Activated gamma-delta T cell treated with anti-CD3 and anti-CD28 coated beads, Interleukin-2, amount 50 U/mL, for 16 hours (primary cell): ENCODE results near the gene SETD2.
"Not testable (repeated sequence)": the region's sequence is repeated elsewhere in the genome, so short reads cannot be mapped to it uniquely, and the experiment has no call there.

Source experiments
- DNase-seq: peaks from one replicate; pipeline ENCODE4 v3.0.0-alpha.2; 2020; ENCODE audit warnings: low read depth

Gene SETD2

GRCh38 chr3:47149339-47149933 is 14.5 kb downstream of the SETD2 start:
- DNase-seq, result no peak

DNA sequence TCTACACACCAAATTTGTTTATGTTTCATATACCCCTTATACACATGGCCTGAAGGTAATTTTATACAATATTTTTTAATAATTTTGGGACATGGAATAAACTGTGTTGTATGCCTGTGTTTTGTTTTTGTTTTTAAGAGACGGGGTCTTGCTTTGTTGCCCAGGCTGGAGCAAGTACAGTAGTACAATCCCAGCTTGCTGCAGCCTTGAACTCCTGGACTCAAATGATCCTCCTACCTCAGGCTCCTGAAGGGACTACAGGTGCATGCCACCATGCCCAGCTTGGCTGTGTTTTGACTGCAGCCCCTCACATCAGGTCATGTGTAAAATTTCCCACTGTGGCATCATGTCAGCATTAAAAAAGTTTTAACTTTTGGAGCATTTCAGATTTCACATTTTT is 18.6 kb downstream of the SETD2 start:
- DNase-seq, result no peak

GRCh38 chr3:47143068-47143467 is 20.8 kb downstream of the SETD2 start:
- DNase-seq, result no peak

GRCh38 chr3:47142536-47142935 is 21.4 kb downstream of the SETD2 start:
- DNase-seq, result not testable (repeated sequence)

DNA sequence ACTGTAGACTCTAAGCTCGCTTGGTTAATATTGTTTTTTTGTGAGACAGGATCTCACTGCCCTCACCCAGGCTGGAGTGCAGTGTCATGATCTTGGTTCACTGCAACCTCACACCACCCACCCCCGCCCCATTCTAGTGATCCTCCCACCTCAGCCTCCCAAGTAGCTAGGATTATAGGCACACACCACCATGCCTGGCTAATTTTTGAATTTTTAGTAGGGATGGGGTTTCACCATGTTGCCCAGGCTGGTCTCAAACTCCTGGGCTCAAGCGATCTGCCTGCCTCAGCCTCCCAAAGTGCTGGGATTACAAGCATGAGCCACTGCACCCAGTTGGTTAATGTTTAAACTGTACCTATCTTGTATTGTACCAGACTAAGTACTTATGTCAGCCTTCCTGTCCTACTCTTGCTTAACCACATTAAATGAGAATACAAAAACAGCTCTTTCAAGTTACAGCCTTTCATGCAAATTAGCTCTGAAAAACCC is 22.9 kb downstream of the SETD2 start:
- DNase-seq, result not testable (repeated sequence)

DNA sequence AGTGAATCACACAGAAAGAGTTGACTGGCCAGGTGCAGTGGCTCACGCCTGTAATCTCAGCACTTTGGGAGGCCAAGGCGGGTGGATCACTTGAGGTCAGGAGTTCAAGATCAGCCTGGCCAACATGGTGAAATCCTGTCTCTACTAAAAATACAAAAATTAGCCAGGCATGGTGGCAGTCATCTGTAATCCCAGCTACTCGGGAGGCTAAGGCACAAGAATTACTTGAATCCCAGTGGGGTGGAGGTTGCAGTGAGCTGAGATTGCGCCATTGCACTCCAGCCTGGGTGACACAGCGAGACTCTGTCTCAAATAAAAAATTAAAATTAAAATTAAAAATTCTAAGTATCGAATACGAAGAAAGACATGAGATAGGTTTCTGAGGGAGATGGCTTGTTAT is 23.4 kb downstream of the SETD2 start:
- DNase-seq, result not testable (repeated sequence)

DNA sequence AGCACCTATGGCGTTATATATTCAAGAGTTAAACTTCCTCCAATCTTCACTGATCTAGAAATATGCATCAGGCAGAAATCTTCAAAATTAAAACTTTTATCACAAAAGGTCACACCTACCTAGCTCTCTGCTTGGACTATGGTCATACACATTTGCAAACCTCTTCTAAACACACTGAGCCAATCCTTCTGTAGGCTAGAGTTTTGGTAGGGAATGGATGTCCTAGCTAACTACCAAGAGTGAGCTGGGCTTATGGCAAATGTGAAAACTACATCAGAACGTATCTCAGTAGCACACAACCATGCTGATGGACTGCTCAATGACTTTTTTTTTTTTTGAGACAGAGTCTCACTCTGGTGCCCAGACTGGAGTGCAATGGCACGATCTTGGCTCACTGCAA is 29.6 kb downstream of the SETD2 start:
- no peak for DNase-seq

DNA sequence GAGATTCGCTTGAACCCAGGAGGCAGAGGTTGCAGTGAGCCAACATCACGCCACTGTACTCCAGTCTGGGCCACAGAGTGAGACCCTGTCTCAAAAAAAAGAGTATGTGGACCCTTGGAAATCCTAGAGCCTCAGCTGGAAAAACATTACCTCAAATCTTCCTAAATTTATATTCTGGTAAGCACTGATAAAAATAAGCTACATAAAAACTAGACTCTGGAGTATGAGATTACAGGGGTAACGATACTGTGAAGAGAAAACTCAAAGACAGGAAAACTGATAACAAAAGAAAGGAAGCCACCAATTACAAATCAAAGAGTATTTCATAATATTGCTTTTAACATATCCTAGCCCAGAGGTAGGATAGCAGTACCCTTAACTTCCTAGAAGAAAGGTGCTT is 30.3 kb downstream of the SETD2 start:
- DNase-seq, result no peak

DNA sequence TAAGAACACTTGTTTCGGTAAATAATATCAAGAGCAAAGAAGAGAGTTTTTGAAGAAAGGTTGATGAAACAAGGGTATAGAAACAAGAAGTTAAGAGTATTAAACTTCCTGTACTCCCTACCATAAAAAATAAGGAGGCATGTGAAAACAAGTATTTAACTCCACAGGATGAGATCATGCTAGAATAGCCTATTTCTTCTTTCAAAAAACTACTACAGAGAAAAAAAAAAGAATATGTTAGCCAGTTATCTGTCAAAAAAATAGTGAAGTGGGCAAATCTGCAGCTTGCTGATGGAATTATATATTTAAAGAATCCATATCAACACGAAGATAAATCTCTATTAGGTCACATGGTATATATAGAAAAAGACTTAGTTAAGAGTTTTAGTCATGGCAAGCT is 33.4 kb downstream of the SETD2 start:
- DNase-seq, result no peak

DNA sequence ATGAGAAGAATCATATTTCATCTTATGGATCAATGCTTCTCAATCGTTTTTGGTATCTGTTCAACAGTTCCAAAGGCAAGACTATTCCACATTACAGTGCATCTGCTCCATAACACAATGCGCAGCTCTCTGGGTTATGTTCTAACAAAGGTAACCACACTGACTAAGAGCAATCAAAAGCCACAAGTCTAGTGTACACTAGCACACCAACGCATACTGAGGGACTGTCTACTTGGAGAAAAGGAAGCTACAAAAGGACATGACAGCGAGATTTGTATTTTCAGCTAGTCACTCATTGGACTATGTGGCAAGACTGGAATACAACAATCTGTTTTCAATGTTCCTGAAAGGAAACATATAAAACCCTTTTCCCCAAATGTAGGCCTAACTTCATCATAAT is 35.8 kb downstream of the SETD2 start:
- DNase-seq, result no peak

- no peak for DNase-seq
Measured at GRCh38 chr3:47123857-47124256, 40.1 kb downstream of the SETD2 start.

- DNase-seq, result no peak
Measured at GRCh38 chr3:47121409-47121808, 42.5 kb downstream of the SETD2 start.

DNA sequence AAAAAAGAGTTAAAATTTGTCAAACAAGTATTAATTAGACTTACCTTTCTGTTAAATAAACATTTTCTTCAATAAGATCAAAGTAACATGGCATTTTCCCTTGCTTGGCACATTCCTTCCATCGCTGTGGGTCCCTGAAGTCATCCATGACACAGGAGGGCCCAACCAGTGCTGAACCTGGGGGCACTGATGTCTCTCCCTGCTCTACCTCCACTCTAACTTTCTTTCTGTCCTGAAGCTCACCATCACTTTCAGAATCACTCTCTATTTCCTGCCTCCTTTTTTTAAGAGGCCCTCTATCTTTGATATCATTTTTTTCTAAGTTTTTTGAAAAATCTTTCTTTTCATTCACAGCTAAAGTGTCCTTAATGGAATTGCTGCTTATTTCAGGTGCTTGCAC is 43.8 kb downstream of the SETD2 start:
- no peak for DNase-seq

GRCh38 chr3:47119387-47119786 is 44.5 kb downstream of the SETD2 start:
- not testable (repeated sequence) for DNase-seq

DNA sequence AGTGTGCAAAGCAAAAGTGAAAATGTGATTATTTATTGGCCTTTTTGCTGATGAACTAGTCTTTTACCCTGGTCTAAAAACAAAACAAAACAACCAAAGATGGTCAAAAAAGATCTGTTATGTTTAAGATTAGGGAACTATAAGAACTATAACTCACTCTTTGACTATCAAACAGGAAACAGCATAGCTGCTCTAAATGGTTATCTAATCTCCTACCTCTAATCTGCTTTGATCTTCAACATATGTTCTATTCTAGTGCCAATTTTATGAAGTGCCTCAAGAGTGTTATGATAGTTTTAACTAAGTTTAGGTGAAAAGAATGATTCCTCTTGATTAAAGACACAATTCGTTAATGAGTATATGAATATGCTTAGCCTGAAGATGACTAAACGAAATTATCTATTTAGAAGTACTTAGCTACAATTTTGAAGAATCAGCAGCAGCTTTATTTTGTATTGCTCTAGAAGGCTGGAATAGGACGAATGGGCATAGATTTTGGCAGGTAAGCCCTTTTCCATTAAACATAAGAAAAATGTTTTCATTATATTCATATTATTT is 46.0 kb downstream of the SETD2 start:
- DNase-seq, result no peak

GRCh38 chr3:47115524-47115923 is 48.4 kb downstream of the SETD2 start:
- DNase-seq, result not testable (repeated sequence)

- no peak for DNase-seq
Measured at GRCh38 chr3:47113669-47114365, 50.1 kb downstream of the SETD2 start.

DNA sequence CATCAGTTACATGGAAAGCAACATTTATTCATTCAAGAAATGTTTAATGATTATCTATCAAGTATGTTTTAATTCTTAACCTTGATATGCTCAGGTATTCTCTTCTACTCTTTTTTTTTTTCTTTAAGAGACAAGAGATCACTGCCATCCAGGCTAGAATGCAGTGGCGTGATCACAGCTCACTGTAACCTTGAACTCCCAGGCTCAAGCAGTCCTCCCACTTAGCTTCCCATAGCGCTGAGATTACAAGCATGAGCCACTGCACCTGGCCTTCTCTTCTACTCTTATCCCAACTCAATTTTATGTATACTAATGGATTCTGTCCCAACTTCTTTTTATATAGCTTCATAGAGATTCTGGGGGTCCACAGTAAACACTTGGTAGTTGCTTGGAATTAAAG is 50.9 kb downstream of the SETD2 start:
- DNase-seq, result no peak

GRCh38 chr3:47109393-47109792 is 54.5 kb downstream of the SETD2 start:
- DNase-seq, result no peak

DNA sequence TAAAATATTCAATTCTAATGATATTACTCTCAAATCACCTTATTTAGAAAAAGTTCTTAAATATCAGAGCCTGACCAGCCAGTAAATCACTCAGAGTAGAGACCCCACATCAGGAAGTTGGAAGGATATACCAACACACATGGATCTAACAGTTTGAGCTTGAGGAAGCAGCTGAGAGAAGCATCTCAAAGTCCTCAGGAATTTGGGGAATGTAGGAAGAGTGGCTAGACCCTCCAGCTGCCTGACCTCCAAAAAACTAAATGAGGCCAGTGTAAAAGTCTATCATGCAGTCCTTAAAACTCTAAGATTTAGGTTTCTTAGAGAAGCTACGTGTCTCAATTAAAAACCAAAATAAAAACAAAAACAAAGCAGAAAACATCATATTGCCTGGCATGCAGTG is 55.4 kb downstream of the SETD2 start:
- no peak for DNase-seq

DNA sequence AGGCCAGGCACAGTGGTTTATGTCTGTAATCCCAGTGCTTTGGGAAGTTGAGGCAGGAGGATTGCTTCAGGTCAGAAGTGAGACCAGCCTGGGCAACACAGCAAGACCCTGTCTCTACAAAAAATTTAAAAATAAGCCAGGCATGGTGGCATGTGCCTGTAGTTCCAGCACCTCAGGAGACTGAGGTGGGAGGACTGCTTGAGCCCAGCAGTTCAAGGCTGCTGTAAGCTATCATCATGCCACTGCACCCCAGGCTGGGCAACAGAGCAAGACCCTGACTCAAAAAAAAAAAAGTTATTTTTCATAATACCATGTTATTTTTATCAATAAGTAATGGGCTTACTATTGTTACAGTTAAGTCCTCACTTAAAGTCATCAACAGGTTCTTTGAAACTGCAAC is 59.7 kb downstream of the SETD2 start:
- no peak for DNase-seq

- DNase-seq, result no peak
Measured at GRCh38 chr3:47103619-47104018, 60.3 kb downstream of the SETD2 start.

DNA sequence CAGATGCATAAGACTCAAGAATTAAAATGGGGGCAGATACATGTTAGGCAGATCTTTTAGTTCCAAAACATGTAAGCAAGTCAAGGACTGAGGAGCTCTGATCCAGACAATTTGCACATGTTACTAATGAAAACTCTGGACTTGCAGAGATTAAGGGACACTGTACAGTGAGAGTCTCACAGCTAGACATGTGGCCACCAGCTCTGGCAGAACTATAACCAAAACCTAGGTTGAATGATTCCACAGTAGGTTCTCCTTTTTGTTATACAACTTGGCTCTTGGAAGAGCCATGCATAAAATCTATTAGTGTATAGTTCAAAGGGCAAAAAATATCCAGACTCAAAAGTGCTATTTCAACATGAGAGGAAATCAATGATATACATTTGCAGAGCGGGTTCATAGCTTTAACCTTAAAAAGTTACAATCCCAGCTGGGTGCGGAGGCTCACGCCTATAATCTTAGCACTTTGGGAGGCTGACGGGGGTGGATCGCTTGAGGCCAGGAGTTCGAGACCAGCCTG is 61.8 kb downstream of the SETD2 start:
- DNase-seq, result no peak
